Measurements from ENCODE around the gene RICTOR.

The RICTOR gene

DNA sequence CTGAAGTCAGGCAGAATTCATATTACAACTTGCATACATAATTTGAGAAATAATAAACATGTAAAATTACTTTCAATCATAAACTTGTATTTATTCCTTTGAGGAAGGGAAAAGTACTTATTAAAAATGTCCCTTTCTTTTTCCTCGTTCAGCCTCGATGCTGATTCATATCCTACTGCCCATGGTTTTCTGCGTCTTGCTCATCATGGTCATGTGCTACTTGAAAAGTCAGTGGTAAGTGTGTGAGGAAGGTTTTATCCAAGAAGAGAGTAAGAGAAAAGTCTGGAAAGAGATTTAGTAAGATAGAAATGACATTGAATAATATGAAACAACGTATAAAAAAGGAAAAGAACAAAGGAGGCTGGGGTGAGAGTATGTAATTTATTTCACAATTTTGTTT, 142.5 kb downstream of the RICTOR start:
- no peak for DNase-seq

DNA sequence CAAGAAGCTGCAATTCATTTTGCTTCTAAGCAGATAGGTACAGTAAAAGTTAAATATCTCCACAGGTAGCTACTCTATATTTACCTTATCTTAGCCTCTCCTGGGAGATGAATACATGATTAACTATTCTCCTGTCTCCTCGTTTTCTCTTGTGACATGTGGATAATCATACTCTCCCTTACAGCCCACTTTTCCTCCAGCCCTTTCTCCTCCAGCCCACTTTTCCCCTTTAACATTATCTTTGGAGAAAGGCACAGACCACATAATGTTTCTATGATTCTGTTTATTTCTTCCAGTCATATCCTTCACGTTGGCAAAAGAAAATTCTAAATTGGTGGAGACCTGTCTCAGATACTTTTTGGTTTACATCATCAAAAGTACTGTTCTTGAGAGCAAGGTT, 144.4 kb downstream of the RICTOR start:
- DNase-seq, result no peak

DNA sequence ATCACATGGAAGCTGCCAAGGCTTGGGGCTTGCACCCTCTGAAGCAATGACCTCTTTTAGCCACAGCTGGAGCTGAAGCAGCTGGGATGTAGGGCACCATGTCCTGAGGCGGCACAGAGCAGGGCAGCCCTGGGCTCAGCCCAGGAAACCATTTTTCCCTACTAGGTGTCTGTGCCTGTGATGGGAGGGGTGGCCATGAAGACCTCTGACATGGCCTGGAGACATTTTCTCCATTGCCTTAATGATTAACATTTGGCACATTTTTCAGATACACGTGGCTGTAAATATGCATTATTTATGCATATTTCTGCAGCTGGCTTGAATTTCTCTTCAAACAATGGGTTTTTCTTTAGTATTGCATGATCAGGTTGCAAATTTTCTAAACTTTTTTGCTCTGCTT, 146.7 kb downstream of the RICTOR start:
- no peak for DNase-seq

DNA sequence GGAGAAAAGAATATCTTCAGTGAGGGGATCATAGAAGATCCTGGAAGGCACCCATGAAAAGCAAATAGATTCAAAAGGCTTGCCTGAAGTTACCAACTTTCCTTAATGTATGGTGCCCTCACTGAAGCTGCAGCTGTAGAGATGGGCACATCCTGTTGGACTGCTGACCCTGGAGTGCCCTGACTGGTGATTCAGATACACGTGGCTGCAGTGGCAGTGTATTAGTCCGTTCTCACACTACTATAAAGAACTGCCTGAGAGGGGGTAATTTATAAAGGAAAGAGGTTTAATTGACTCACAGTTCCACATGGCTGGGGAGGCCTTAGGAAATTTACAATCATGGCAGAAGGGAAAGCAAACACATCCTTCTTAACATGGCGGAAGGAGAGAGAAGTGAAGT, 148.1 kb downstream of the RICTOR start:
- no peak for DNase-seq

DNA sequence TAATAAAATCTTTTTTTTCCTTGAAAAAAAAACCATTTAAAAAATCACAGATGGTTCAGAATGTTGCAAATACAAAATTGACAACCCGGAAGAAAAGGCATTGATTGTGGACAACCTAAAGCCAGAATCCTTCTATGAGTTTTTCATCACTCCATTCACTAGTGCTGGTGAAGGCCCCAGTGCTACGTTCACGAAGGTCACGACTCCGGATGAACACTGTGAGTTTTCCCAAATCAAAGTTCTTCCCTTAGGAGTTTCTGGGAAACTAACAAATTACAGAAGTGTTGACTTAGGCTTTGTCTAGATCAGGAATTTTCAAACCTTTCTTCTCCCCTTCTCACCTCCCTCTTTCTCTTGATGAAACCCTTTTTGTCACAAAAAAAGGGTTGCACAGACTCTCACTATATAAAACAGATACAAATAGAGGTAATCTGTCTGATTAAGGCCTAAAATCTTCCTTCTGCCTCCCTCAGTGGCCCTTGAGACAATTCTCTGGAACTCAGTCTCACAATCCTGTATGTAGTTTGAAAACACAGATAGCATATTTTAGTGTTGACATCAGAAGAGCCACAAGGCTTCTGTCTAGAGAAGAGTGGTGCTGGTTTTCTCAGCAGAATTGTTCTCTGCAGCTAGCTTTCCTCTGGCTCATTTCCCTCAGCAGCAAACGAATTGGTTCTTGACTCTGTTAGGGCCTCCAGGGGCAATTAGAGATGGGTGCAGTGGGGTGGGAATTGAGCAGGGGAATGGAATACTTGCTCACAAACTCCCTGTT, 148.9 kb downstream of the RICTOR start:
- no peak for DNase-seq

DNA sequence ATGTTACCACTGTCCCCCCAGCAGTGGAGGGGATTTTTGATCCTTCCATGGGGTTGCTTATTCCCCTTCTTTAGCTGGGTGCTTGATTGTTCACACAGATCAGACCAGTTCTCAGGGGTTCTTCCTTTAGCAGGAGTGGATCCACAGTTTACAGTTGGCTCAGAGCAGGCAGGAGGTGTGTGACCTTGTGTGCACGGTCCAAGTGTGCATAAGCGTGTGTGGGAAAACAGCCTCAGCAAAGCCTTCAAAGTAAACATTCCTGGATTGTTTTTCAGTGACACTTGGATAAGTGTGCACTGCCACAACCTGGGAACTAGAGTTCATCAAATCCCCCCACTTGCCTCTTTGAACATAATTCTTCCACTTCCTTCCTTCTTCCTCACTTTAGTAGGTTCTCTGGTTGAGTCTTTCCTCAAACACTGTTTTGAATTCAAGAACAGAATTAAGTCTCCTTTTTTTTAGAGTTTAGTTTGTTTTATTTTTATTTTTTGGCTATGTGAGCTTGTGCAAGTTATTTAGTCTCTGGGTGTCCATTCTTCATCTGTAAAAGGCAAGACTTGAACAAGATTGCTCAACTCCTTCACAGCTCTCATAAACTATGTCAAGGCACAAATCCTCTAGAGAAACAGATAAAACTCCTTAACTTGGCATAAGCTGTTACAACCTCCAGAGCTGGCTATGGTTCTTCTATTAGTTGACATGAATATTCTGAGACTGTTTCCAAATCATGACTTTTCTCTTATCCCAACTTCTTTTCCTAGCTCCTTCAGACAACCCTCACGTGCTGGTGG, 150.3 kb downstream of the RICTOR start:
- DNase-seq, result no peak

- peak; percentile 55 to 62 for DNase-seq
These were observed 152.0 kb downstream of the RICTOR start for GRCh38 chr5:38922199-38922598.

DNA sequence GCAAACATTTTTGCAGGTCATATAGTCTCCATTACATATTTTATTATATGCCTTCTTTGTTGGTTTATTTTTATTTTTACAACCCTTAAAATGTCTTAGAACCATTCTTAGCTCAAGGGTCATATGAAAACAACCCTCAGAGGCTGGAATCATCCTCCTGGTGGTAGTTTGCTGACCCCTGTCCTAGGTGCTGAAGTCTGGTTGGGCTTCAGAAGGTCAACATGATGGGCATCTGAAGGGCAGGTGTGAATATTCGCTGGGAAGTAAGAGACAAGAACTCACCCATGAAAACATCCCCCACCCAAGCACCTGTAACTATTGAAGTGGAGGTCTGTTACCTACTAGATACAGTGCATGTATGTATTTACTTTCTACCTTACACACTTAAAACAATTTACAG, 153.0 kb downstream of the RICTOR start:
- DNase-seq, result no peak

DNA sequence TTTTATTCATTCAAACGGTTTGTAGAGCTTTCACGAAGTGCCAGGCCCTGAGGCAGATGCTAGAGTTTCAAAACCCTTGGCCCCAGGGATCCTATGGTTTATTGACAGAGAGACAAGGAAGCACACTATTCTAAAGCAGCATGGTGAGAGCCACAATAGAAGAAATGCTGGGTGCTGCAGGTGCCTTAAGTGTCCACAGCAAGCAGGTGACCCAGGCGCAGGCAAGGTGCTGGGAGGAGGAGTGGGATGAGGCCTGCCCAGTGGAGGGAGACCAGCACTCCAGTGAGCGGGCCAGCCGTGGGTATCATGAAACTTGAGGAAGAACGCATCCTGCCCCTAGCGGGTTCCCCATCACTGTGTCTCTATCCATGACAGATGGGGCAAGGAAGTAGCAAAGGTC, 157.4 kb downstream of the RICTOR start:
- no peak for DNase-seq

DNA sequence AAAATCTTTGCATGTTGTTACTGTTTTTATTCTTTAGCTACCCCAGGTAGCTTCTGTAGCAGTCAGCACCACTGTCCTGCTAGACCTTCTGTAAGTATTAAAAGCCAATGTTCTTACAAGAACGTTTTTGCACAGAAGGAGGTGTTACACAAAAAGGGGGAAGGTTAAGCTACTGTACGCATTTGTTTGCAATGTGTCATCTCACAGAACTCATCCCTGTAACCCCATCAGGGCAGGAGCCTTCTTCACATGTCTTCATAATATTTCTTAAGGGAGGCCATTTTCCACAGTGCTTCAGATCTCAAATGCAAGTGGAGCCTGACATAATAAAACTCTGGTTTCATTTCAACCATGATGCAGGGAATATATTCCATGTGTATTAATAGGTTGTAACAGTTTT, 160.5 kb downstream of the RICTOR start:
- no peak for DNase-seq

DNA sequence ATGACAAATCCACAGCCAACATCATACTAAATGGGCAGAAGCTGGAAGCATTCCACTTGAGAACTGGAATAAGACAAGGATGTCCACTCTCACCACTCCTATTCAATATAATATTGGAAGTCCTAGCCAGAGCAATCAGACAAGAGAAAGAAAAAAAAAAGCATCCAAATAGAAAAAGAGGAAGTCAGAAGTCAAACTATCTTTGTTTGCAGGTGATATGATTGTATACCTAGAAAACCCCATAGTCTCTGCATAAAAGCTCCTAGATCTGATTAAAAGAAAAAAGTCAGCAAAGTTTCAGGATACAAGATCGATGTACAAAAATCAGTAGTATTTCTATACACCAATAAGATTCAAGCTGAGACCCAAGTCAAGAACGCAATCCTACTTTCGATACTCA, 162.3 kb downstream of the RICTOR start:
- no peak for DNase-seq

GRCh38 chr5:38906503-38906902, 167.7 kb downstream of the RICTOR start:
- no peak for DNase-seq

DNA sequence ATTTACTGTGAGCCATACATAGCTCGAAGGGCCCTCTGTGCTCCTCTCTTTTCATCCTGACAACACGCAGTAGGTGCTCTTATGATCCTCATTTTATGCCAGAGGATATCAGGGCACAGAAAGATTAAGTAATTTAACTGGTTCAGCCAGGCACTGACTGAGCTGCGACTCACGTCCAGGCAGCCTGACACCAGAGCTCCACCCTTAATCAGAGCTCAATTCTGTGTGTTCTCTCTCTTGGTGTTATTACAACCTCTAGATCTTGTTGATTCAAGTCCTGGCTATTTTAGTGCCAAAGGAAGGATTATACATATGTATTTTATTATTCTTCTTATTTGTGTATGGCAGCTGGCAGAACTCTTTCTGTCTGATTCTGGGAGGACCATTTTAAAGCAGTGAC, 168.7 kb downstream of the RICTOR start:
- DNase-seq, result no peak

DNA sequence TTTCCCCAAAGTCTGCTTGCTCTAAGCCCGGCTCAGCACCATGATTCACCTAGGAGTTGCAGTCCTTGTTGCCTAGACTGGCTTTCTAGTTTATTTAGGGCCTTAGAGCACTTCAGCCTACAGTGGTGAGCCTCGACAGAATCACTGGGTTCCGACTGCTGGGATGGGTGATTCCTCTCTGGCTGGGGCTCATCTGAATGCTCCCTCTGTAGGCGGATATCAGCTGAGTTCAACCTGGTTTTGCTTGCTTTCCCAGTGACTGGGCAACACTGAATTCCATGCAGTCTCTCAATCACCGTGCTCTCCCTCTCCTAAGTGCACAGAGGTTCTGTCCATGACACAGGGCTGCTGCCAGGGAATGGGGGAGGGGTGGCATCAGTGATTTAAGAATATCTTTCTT, 174.3 kb downstream of the RICTOR start:
- no peak for DNase-seq

GRCh38 chr5:38896760-38897159, 177.4 kb downstream of the RICTOR start:
- no peak for DNase-seq

- DNase-seq, result no peak
These were observed 181.8 kb downstream of the RICTOR start for GRCh38 chr5:38892363-38892762.

DNA sequence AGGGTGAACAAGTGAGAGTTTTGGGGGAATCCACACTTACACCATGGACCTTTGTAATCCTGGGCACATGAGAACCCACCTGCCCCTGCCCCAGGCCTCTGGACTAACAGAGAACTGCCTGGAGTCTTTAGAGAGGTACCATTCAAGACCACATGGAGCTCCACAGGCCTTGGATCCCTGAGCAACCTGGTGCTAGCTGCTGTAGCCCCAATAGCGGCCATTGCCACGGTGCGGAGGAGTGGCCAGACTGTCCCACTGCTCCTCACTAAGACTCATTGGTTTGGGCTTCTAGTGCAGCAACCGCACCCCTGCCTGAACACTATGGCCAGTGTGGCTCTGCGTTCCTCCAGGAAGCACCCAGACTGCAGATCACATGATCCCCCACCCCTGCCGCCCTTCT, 182.6 kb downstream of the RICTOR start:
- DNase-seq, result no peak

DNA sequence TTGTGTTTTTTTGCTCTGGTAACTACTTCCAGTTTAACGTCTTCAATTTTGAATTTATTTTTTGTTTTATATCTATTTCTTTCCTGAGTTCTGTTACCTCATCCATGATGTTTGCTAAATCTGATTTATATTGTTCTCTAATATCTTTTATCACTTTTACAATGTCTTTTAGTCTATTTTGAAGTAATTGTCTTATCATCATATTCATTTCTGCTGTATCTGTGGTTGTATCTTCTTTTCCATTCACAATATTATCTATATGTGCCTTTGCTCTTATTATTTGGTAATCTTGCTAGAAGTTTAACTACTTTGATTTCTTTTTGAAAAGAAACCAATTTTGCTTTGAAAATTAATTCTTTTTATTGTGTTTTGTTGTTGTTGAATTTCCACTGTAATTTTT, 184.8 kb downstream of the RICTOR start:
- no peak for DNase-seq

GRCh38 chr5:38888041-38888440, 186.2 kb downstream of the RICTOR start:
- DNase-seq, result no peak
